K562 (cell line): ENCODE data around the gene EFNA1. TPM values are rescaled to one million over a fixed set of nuclear protein-coding genes. Genes with fewer than 3 reads are reported as not detected.

Source experiments
- HOMEZ ChIP-seq: fragments of 250-450 bp; sonication (Bioruptor Pico); IDR thresholded peaks from 2 replicates; pipeline ENCODE4 v1.4.0; 2020; ENCODE audit warnings: mild to moderate bottlenecking, moderate library complexity
- MIER1 ChIP-seq: fragments of 450-650 bp; IDR thresholded peaks from 2 replicates; pipeline ENCODE4 v1.6.1; 2016; ENCODE audit warnings: antibody characterized with exemption, mild to moderate bottlenecking, low read depth
- MYC ChIP-seq, 2 experiments: fragments of 250-450 bp in 1 of 2; sonication (Bioruptor Pico) in 1 of 2; IDR thresholded peaks; 2 replicates each; pipeline versions ENCODE4 v1.5.1 to v1.6.1; 2012 to 2021; ENCODE audit warnings: low read depth in 2 of 2, borderline replicate concordance in 1 of 2, improper control_type of control experiment in 1 of 2, low read length in 1 of 2, mild to moderate bottlenecking in 1 of 2, moderate library complexity in 1 of 2
- PHF8 ChIP-seq: fragments of 200-600 bp; sonication (generic); IDR thresholded peaks from 2 replicates; pipeline ENCODE4 v1.6.1; 2012; ENCODE audit warnings: mixed run types, mild to moderate bottlenecking, inconsistent platforms, low read length, moderate library complexity, borderline replicate concordance
- POLR2A ChIP-seq: fragments of 450-650 bp; conservative IDR thresholded peaks from 2 replicates; pipeline ENCODE4 v1.6.1; 2016
- RBM15 ChIP-seq: fragments of 200-400 bp; formaldehyde crosslinking; IDR thresholded peaks from 2 replicates; pipeline ENCODE4 v1.6.1; 2018; ENCODE audit warnings: mild to moderate bottlenecking, low read length, moderate library complexity; ENCODE audit not compliant: insufficient read depth
- RBM17 ChIP-seq: fragments of 200-400 bp; formaldehyde crosslinking; IDR thresholded peaks from 2 replicates; pipeline ENCODE4 v1.6.1; 2017; ENCODE audit warnings: low read depth, mild to moderate bottlenecking, low read length, borderline replicate concordance
- TAF7 ChIP-seq: fragments of 450-650 bp; IDR thresholded peaks from 2 replicates; pipeline ENCODE4 v1.6.1; 2016; ENCODE audit warnings: missing genetic modification characterization, missing compliant biosample characterization
- ZNF134 ChIP-seq: fragments of 250-450 bp; sonication (Bioruptor Pico); conservative IDR thresholded peaks from 2 replicates; pipeline ENCODE4 v1.4.0; 2020
- ZNF282 ChIP-seq: sonication (generic); formaldehyde crosslinking; IDR thresholded peaks from 2 replicates; pipeline ENCODE4 v1.8.1; 2023; ENCODE audit warnings: missing genetic modification reagents
- polyA plus RNA-seq, 8 experiments: library from polyadenylated mRNA; depleted of rRNA in 4 of 8; stranded (reverse) in 5 of 8; unstranded in 3 of 8; fragments of >200 nt; fragmentation: Nextera tagmentation in 2 of 8; fragmentation: Illumina TruSeq in 1 of 8; extraction: Ambion mirVana in 2 of 8; extraction: Trizol in 1 of 8; gene quantifications; 2 replicates each; pipeline versions ENCODE4 v1.2.1 to v1.2.3, GENCODE V29; 2011 to 2014; ENCODE audit warnings: inconsistent platforms in 1 of 8, missing spikeins in 1 of 8
- total RNA-seq, 7 experiments: library from RNA; depleted of rRNA in 6 of 7; stranded (reverse); fragments of >200 nt in 6 of 7; fragmentation: Illumina TruSeq in 2 of 7; extraction: Trizol in 2 of 7; gene quantifications; 2 replicates each; pipeline versions ENCODE4 v1.2.1 to v1.2.3, GENCODE V29; 2011 to 2021; ENCODE audit warnings: low replicate concordance in 1 of 7
- TF ChIP-seq, protein P1 (sequence below), 2 experiments: fragments of 450-650 bp in 1 of 2; sonication (generic) in 1 of 2; formaldehyde crosslinking in 1 of 2; IDR thresholded peaks; 2 replicates each; pipeline versions ENCODE4 v1.7.1 to v1.9.0; 2016 to 2022; ENCODE audit warnings: inconsistent platforms in 1 of 2, mild to moderate bottlenecking in 1 of 2, missing genetic modification reagents in 1 of 2

EFNA1 gene
- total and polyA plus RNA-seq, 9 of the 15 experiments (the other 6 are each of a cell fraction or from before 2014, with no cell fraction given), result 2.1 to 9.3 (median 3.0) TPM

- TF ChIP-seq, protein P1, sequence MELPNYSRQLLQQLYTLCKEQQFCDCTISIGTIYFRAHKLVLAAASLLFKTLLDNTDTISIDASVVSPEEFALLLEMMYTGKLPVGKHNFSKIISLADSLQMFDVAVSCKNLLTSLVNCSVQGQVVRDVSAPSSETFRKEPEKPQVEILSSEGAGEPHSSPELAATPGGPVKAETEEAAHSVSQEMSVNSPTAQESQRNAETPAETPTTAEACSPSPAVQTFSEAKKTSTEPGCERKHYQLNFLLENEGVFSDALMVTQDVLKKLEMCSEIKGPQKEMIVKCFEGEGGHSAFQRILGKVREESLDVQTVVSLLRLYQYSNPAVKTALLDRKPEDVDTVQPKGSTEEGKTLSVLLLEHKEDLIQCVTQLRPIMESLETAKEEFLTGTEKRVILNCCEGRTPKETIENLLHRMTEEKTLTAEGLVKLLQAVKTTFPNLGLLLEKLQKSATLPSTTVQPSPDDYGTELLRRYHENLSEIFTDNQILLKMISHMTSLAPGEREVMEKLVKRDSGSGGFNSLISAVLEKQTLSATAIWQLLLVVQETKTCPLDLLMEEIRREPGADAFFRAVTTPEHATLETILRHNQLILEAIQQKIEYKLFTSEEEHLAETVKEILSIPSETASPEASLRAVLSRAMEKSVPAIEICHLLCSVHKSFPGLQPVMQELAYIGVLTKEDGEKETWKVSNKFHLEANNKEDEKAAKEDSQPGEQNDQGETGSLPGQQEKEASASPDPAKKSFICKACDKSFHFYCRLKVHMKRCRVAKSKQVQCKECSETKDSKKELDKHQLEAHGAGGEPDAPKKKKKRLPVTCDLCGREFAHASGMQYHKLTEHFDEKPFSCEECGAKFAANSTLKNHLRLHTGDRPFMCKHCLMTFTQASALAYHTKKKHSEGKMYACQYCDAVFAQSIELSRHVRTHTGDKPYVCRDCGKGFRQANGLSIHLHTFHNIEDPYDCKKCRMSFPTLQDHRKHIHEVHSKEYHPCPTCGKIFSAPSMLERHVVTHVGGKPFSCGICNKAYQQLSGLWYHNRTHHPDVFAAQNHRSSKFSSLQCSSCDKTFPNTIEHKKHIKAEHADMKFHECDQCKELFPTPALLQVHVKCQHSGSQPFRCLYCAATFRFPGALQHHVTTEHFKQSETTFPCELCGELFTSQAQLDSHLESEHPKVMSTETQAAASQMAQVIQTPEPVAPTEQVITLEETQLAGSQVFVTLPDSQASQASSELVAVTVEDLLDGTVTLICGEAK (IDR thresholded peaks at IDR 0.05), result peak; percentile 41
- TF ChIP-seq, protein P1 (CRISPR knock-in tag; IDR thresholded peaks at IDR 0.05), result no peak
- TF ChIP-seq MIER1 (no peak), ZNF134 (CRISPR knock-in tag) (no peak), TAF7 (0 out of 2 replicates have a peak, but pooled peaks have one; percentile 17), RBM17 (no peak), ZNF282 (CRISPR knock-in tag) (0 out of 2 replicates have a peak, but pooled peaks have one; percentile 48), HOMEZ (CRISPR knock-in tag) (no peak), PHF8 (peak; percentile 75; the same call in 1 of the 2 replicates), POLR2A (0 out of 2 replicates have a peak, but pooled peaks have one; percentile 33), MYC (IDR thresholded peaks at IDR 0.05; ENCODE audit: low read depth, low read length) (no peak), MYC (CRISPR knock-in tag; IDR thresholded peaks at IDR 0.05; ENCODE audit: borderline replicate concordance, low read depth) (0 out of 2 replicates have a peak, but pooled peaks have one; percentile 30), RBM15 (no peak)
These were observed 485 bp downstream of the EFNA1 start (continued) for GRCh38 chr1:155127967-155128754.
